Tongue (tissue), 2 donors: ENCODE measurements around the gene ADIRF. TPM values are rescaled to one million over a fixed set of nuclear protein-coding genes. Genes with fewer than 3 reads are reported as not detected.

ENCODE experiments used
- small RNA-seq: library from RNA; depleted of rRNA; stranded (forward); fragments of <200 nt; gene quantifications from one replicate; pipeline ENCODE3, GENCODE V24; 2014; ENCODE audit warnings: low replicate concordance
- total RNA-seq: library from RNA; depleted of rRNA; stranded (reverse); fragments of >200 nt; gene quantifications from one replicate; pipeline ENCODE4 v1.2.3, GENCODE V29; 2014

Gene ADIRF
- total RNA-seq, 1 donor from 2014 or later, result 13.2 TPM

Small RNA genes lying within 50 kb of the gene (small RNA-seq; reads per million reads assigned to genes)
- gene BMS1P3 (not detected), gene FAM25A (not detected)

Other genes with a start within 250 kb of the ADIRF start
- gene BMPR1A, start 211.9 kb upstream of the ADIRF start, total RNA-seq, result 102 TPM
- gene MMRN2, start 10.9 kb upstream of the ADIRF start, total RNA-seq, result 53.6 TPM
- 1.6 TPM for gene SNCG, start 9.9 kb upstream of the ADIRF start, total RNA-seq
- gene FAM25A, start 51.8 kb downstream of the ADIRF start, total RNA-seq, result 25.8 TPM
- 144 TPM for gene GLUD1, start 126.4 kb downstream of the ADIRF start, total RNA-seq
- gene SHLD2, start 126.7 kb downstream of the ADIRF start, total RNA-seq, result 40.9 TPM